ENCODE results near the gene FGD5.
A peak's percentile ranks its signal among the peaks of the same experiment; 100 is the strongest.

The FGD5 gene

DNA sequence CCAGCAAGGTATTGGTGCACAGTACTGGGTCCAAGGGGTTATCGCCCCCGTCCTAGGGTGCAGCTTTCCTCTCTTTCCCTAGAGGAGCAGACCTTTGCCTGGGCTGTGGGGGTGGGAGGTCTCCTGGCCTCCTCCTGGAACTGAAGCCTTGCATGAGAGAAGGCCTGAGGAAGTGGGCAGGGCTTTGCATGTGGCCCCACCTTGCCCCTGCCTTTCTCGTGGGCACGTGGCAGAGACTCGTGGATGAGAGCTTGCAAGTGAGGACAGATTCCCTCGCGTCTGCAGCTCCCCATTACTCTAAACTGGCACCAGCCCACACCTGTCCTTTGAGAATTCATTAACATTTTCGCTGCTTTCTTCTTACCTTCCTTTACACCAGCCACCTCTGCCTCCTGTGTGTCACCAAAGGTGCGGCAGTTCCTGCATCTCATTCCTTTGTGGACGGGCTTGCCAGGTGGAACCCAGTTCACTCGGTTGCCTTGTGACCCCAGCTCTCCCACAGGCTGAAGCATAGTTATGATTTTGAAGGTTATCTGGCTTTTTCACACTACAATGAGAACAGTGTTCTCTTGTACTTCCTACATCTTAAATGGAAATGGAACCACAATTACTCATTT lies 87.7 kb downstream of the FGD5 start:
- Histone ChIP-seq H3K27ac (ENCODE audit: low read length) (peak overlapping the region; percentile 74), H3K36me3 (ENCODE audit: insufficient read depth, low read length) (no peaks in the 10 kb centered on the region; the same call in 1 of the 2 replicates), H3K27me3 (ENCODE audit: insufficient read depth, low read length, poor library complexity) (no peaks in the 10 kb centered on the region), H4K20me1 (ENCODE audit: insufficient read depth, low read length) (no peaks in the 10 kb centered on the region), H3K9me3 (ENCODE audit: insufficient read depth, low read length, severe bottlenecking) (peaks cover 8% of the 10 kb centered on the region), H2AFZ (ENCODE audit: low read depth, low read length) (peak overlapping the region; percentile 30; the same call in 1 of the 2 replicates), H3K9ac (ENCODE audit: low read depth, low read length) (peak overlapping the region; percentile 19), H3K4me3 (ENCODE audit: low read depth in 1 of 2, low read length in 2 of 2) (no peak overlapping the region; a peak in 1 of 4 replicates), H3K4me2 (ENCODE audit: insufficient read depth, low read length) (no peak overlapping the region; the same call in 1 of the 2 replicates), H3K4me1 (ENCODE audit: insufficient read depth, low read length) (peaks cover 30% of the 10 kb centered on the region), H3K79me2 (ENCODE audit: insufficient read depth, low read length) (no peaks in the 10 kb centered on the region)
- peak; percentile 69 for DNase-seq
- TF ChIP-seq EZH2 (IDR thresholded peaks at IDR 0.05; ENCODE audit: borderline replicate concordance, low read depth, low read length, severe bottlenecking): no peak
- TF ChIP-seq, protein P1, sequence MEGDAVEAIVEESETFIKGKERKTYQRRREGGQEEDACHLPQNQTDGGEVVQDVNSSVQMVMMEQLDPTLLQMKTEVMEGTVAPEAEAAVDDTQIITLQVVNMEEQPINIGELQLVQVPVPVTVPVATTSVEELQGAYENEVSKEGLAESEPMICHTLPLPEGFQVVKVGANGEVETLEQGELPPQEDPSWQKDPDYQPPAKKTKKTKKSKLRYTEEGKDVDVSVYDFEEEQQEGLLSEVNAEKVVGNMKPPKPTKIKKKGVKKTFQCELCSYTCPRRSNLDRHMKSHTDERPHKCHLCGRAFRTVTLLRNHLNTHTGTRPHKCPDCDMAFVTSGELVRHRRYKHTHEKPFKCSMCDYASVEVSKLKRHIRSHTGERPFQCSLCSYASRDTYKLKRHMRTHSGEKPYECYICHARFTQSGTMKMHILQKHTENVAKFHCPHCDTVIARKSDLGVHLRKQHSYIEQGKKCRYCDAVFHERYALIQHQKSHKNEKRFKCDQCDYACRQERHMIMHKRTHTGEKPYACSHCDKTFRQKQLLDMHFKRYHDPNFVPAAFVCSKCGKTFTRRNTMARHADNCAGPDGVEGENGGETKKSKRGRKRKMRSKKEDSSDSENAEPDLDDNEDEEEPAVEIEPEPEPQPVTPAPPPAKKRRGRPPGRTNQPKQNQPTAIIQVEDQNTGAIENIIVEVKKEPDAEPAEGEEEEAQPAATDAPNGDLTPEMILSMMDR (IDR thresholded peaks at IDR 0.05; ENCODE audit: borderline replicate concordance, extremely low read depth, low read length, poor library complexity, severe bottlenecking): no peak
- peak; percentile 55 for ATAC-seq (ENCODE audit: insufficient read depth, low read depth)

DNA sequence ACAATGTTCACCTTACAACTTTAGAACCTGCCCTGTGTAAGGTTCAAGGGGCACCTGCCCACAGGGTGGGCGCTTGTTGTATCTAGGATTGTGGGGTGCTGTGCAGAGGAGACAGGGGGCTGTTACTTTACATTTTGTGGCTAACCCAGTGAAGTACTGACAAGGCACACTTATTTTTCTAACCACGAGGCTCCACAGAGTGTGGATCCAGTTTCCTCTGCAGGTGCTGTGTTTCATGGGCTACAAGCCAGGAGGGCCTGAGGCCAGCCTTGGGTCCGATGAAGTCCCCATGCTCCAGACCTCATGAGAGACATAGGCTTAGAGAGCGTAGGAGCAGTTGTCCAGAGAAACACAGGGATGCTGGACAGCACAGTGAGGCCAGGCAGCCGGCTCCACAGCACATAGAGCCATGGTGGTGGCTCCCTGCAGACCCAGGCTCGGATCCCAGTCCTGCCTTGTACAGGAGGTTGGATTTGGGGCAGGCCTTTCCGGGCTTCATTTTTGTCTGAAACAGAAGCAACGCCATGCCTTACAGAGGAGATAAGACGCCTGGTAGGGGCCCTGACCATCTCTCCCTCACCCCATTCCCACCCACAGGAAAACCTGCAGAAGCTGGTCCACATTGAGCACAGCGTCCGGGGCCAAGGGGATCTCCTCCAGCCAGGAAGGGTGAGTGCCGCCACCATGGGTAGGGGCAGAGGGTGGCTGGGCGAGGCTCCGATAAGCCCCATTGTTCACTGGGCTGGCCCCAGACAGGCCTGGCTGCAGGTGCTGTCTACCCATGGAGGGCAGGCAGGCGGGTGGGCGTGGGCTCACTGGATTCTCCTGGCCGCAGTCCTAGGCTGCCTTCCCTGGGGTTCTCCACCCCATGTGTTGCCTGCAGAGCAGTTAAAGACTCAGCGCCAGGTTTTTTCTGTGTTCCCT lies 88.5 kb downstream of the FGD5 start:
- H3K27ac ChIP-seq (ENCODE audit: low read length): peak overlapping the region; percentile 74
- TF ChIP-seq EZH2 (IDR thresholded peaks at IDR 0.05; ENCODE audit: borderline replicate concordance, low read depth, low read length, severe bottlenecking): no peak
- TF ChIP-seq, protein P1 (IDR thresholded peaks at IDR 0.05; ENCODE audit: borderline replicate concordance, extremely low read depth, low read length, poor library complexity, severe bottlenecking): no peak
- peak overlapping the region; percentile 19; the same call in 1 of the 2 replicates for H3K9ac ChIP-seq (ENCODE audit: low read depth, low read length)
- peak overlapping the region; percentile 13; the same call in 1 of the 2 replicates for H3K4me2 ChIP-seq (ENCODE audit: insufficient read depth, low read length)
- no peaks in the 10 kb centered on the region for H3K79me2 ChIP-seq (ENCODE audit: insufficient read depth, low read length)
- DNase-seq (peak; percentile 51), ATAC-seq (ENCODE audit: insufficient read depth, low read depth) (peak; percentile 78)
- no peak overlapping the region for H2AFZ ChIP-seq (ENCODE audit: low read depth, low read length)
- no peaks in the 10 kb centered on the region for H3K27me3 ChIP-seq (ENCODE audit: insufficient read depth, low read length, poor library complexity)
- peaks cover 29% of the 10 kb centered on the region for H3K4me1 ChIP-seq (ENCODE audit: insufficient read depth, low read length)
- no peaks in the 10 kb centered on the region for H4K20me1 ChIP-seq (ENCODE audit: insufficient read depth, low read length)
- H3K9me3 ChIP-seq (ENCODE audit: insufficient read depth, low read length, severe bottlenecking): peaks cover 8% of the 10 kb centered on the region
- no peak overlapping the region; a peak in 1 of 4 replicates for H3K4me3 ChIP-seq (ENCODE audit: low read depth in 1 of 2, low read length in 2 of 2)
- no peaks in the 10 kb centered on the region; the same call in 1 of the 2 replicates for H3K36me3 ChIP-seq (ENCODE audit: insufficient read depth, low read length)

DNA sequence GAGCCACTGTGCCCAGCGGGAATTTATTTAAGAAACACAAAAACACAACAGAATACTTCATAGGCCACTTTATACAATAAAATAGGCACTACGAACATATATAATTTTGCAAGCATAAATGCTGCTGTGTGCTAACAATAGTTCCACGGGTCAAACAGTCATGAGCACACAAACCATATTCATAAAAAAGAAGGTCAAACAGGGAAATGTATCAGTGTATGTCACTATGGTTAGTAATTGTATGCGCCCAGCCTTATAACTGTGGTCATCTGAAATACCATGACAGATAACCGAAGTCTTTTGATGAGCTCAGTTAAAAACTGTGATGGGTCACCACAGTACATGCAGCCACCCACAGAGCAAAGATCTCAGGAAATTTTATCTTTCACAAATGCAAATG lies 90.5 kb downstream of the FGD5 start:
- Histone ChIP-seq H2AFZ (ENCODE audit: low read depth, low read length) (no peak overlapping the region), H3K79me2 (ENCODE audit: insufficient read depth, low read length) (no peaks in the 10 kb centered on the region), H3K27ac (ENCODE audit: low read length) (no peak overlapping the region), H3K4me3 (ENCODE audit: low read depth in 1 of 2, low read length in 2 of 2) (no peak overlapping the region), H3K27me3 (ENCODE audit: insufficient read depth, low read length, poor library complexity) (no peaks in the 10 kb centered on the region), H3K36me3 (ENCODE audit: insufficient read depth, low read length) (no peaks in the 10 kb centered on the region; the same call in 1 of the 2 replicates), H3K9ac (ENCODE audit: low read depth, low read length) (no peak overlapping the region), H3K9me3 (ENCODE audit: insufficient read depth, low read length, severe bottlenecking) (peaks cover 8% of the 10 kb centered on the region), H3K4me2 (ENCODE audit: insufficient read depth, low read length) (no peak overlapping the region), H4K20me1 (ENCODE audit: insufficient read depth, low read length) (no peaks in the 10 kb centered on the region), H3K4me1 (ENCODE audit: insufficient read depth, low read length) (peaks cover 37% of the 10 kb centered on the region)
- TF ChIP-seq EZH2 (IDR thresholded peaks at IDR 0.05; ENCODE audit: borderline replicate concordance, low read depth, low read length, severe bottlenecking): no peak
- TF ChIP-seq, protein P1 (IDR thresholded peaks at IDR 0.05; ENCODE audit: borderline replicate concordance, extremely low read depth, low read length, poor library complexity, severe bottlenecking): no peak
- DNase-seq (no peak), ATAC-seq (ENCODE audit: insufficient read depth, low read depth) (no peak)

All from DND-41 (cell line).